Esophagus muscularis mucosa (tissue), 3 donors: Measurements from ENCODE around the gene MRPL37.

Source experiments
- CTCF ChIP-seq, 3 experiments: fragments of 200-600 bp in 2 of 3; fragments of 450-650 bp in 1 of 3; sonication (generic) in 2 of 3; IDR thresholded peaks; one replicate each; pipeline ENCODE4 v1.5.1; 2017 to 2019; ENCODE audit warnings: antibody characterized with exemption in 3 of 3, mild to moderate bottlenecking in 2 of 3, moderate library complexity in 1 of 3
- EP300 ChIP-seq: sonication (generic); formaldehyde crosslinking; IDR thresholded peaks from one replicate; pipeline ENCODE4 v1.6.1; 2017; ENCODE audit warnings: antibody characterized with exemption

GRCh38 chr1:54257876-54258275, 57.9 kb downstream of the MRPL37 start:
- TF ChIP-seq CTCF (IDR thresholded peaks at IDR 0.05) (no peak), EP300 (no peak)
